D341Med (cell line): ENCODE data around the gene CNN2.
A peak's percentile ranks its signal among the peaks of the same experiment; 100 is the strongest.

Experiments used
- DNase-seq: peaks from one replicate; pipeline ENCODE4 v3.0.0; 2012; ENCODE audit warnings: low spot score

The CNN2 gene

GRCh38 chr19:1026783-1027649 lies 608 bp downstream of the CNN2 start:
- DNase-seq = no peak

GRCh38 chr19:1027650-1028061 lies 1.2 kb downstream of the CNN2 start:
- no peak for DNase-seq

GRCh38 chr19:1028062-1028926 lies 1.9 kb downstream of the CNN2 start:
- peak; percentile 48 for DNase-seq

- DNase-seq = no peak
These were observed 6.0 kb downstream of the CNN2 start for GRCh38 chr19:1032264-1032867.

- DNase-seq = no peak
These were observed 9.7 kb downstream of the CNN2 start for GRCh38 chr19:1035998-1036621.

- no peak for DNase-seq
These were observed 11.2 kb downstream of the CNN2 start for GRCh38 chr19:1037621-1038064.

GRCh38 chr19:1038978-1039645 lies 12.7 kb downstream of the CNN2 start:
- no peak for DNase-seq

- peak; percentile 98 for DNase-seq
These were observed 13.5 kb downstream of the CNN2 start, which contains the start of gene ABCA7 for GRCh38 chr19:1039646-1040475. Gene ABCA7 (plus strand): TSS chr19:1040107. CDS start chr19:1041362, 1,255 bp downstream.

- DNase-seq = peak; percentile 97
These were observed 14.3 kb downstream of the CNN2 start for GRCh38 chr19:1040476-1041271.

- no peak for DNase-seq
These were observed 14.9 kb downstream of the CNN2 start for GRCh38 chr19:1041272-1041834.

GRCh38 chr19:1041835-1042685 lies 15.7 kb downstream of the CNN2 start:
- DNase-seq = peak; percentile 79

GRCh38 chr19:1042689-1043511 lies 16.5 kb downstream of the CNN2 start:
- DNase-seq = peak; percentile 83

GRCh38 chr19:1045247-1045603 lies 18.8 kb downstream of the CNN2 start:
- peak; percentile 63 for DNase-seq

- DNase-seq = no peak
These were observed 19.8 kb downstream of the CNN2 start for GRCh38 chr19:1046117-1046626.

- no peak for DNase-seq
These were observed 20.7 kb downstream of the CNN2 start for GRCh38 chr19:1046836-1047695.

- DNase-seq = no peak
These were observed 21.3 kb downstream of the CNN2 start for GRCh38 chr19:1047696-1048147.
